Trophoblast cell (in vitro differentiated cells and primary cell): ENCODE data around the gene NBPF1.
"Not testable (repeated sequence)": the region's sequence is repeated elsewhere in the genome, so short reads cannot be mapped to it uniquely, and the experiment has no call there.

Experiments
- DNase-seq, 2 donors: peaks; one replicate each; pipeline ENCODE4 v3.0.0-alpha.2; 2016
- H2AFZ ChIP-seq: 2 replicates; pipeline ENCODE4 v1.6.1; 2013; ENCODE audit warnings: low read length, moderate library complexity, mild to moderate bottlenecking; ENCODE audit not compliant: insufficient read depth, poor library complexity
- H2AK5ac ChIP-seq: 2 replicates; pipeline ENCODE4 v1.6.1; 2013; ENCODE audit warnings: mild to moderate bottlenecking, low read length
- H2BK120ac ChIP-seq: 2 replicates; pipeline ENCODE4 v1.6.1; 2013; ENCODE audit warnings: low read length, mild to moderate bottlenecking, moderate library complexity; ENCODE audit not compliant: insufficient read depth, poor library complexity
- H2BK12ac ChIP-seq: 2 replicates; pipeline ENCODE4 v1.6.1; 2013; ENCODE audit warnings: mild to moderate bottlenecking, low read length, moderate library complexity
- H2BK5ac ChIP-seq: 2 replicates; pipeline ENCODE4 v1.6.1; 2013; ENCODE audit warnings: low read length, low read depth, moderate library complexity, mild to moderate bottlenecking; ENCODE audit not compliant: poor library complexity
- H3K14ac ChIP-seq: 2 replicates; pipeline ENCODE4 v1.6.1; 2013; ENCODE audit warnings: mild to moderate bottlenecking, low read length
- H3K18ac ChIP-seq: 2 replicates; pipeline ENCODE4 v1.6.1; 2013; ENCODE audit warnings: mild to moderate bottlenecking, low read length
- H3K23ac ChIP-seq: 2 replicates; pipeline ENCODE4 v1.6.1; 2013; ENCODE audit warnings: low read length
- H3K27ac ChIP-seq: 2 replicates; pipeline ENCODE4 v1.5.1; 2013; ENCODE audit warnings: low read depth, mild to moderate bottlenecking, inconsistent platforms, low read length, moderate library complexity
- H3K27me3 ChIP-seq: 2 replicates; pipeline ENCODE4 v1.6.1; 2013; ENCODE audit warnings: inconsistent platforms, mild to moderate bottlenecking, low read length, moderate library complexity; ENCODE audit not compliant: insufficient read depth
- H3K36me3 ChIP-seq, 2 experiments: 1 replicate in 1 of 2; 2 replicates in 1 of 2; pipeline ENCODE4 v1.6.1; 2013; ENCODE audit warnings: low read length in 2 of 2, mild to moderate bottlenecking in 2 of 2, moderate library complexity in 1 of 2; ENCODE audit not compliant: insufficient read depth in 2 of 2, control insufficient read depth in 1 of 2
- H3K4ac ChIP-seq: 2 replicates; pipeline ENCODE4 v1.6.1; 2013; ENCODE audit warnings: low read depth, mild to moderate bottlenecking, low read length, moderate library complexity
- H3K4me1 ChIP-seq, 2 experiments: 1 replicate in 1 of 2; 2 replicates in 1 of 2; pipeline ENCODE4 v1.6.1; 2013; ENCODE audit warnings: low read length in 2 of 2, mild to moderate bottlenecking in 2 of 2, moderate library complexity in 1 of 2; ENCODE audit not compliant: insufficient read depth in 2 of 2, control insufficient read depth in 1 of 2
- H3K4me2 ChIP-seq: 2 replicates; pipeline ENCODE4 v1.6.1; 2013; ENCODE audit warnings: inconsistent platforms, mild to moderate bottlenecking, low read length, moderate library complexity
- H3K4me3 ChIP-seq: 2 replicates; pipeline ENCODE4 v1.5.1; 2013; ENCODE audit warnings: mild to moderate bottlenecking, low read depth, low read length, inconsistent platforms
- H3K79me1 ChIP-seq: one replicate; pipeline ENCODE4 v1.6.1; 2013; ENCODE audit warnings: low read length
- H3K79me2 ChIP-seq: 2 replicates; pipeline ENCODE4 v1.6.1; 2013; ENCODE audit warnings: low read length, mild to moderate bottlenecking; ENCODE audit not compliant: control insufficient read depth, insufficient read depth, poor library complexity
- H3K9ac ChIP-seq: 2 replicates; pipeline ENCODE4 v1.6.1; 2013; ENCODE audit warnings: mild to moderate bottlenecking, low read length
- H3K9me3 ChIP-seq: 2 replicates; pipeline ENCODE4 v1.6.1; 2013; ENCODE audit warnings: low read depth, mild to moderate bottlenecking, control low read depth, inconsistent platforms, low read length; ENCODE audit not compliant: insufficient read depth
- H4K12ac ChIP-seq: 2 replicates; pipeline ENCODE4 v1.6.1; 2013; ENCODE audit warnings: low read depth, mild to moderate bottlenecking, low read length, moderate library complexity
- H4K8ac ChIP-seq: 2 replicates; pipeline ENCODE4 v1.6.1; 2013; ENCODE audit warnings: low read depth, mild to moderate bottlenecking, low read length, moderate library complexity
- H4K91ac ChIP-seq: one replicate; pipeline ENCODE4 v1.6.1; 2013; ENCODE audit warnings: low read depth, mild to moderate bottlenecking, low read length, moderate library complexity
- WGBS: extraction: QIAGEN DNeasy Blood & Tissue Kit; methylation state at CpG from one replicate; pipeline ENCODE4 v1.1.7; 2013; ENCODE audit warnings: missing lambda C conversion rate; ENCODE audit not compliant: insufficient read length, insufficient coverage; ENCODE audit errors: extremely low coverage; 5-methylcytosine and 5-hydroxymethylcytosine counted together

NBPF1 gene

DNA sequence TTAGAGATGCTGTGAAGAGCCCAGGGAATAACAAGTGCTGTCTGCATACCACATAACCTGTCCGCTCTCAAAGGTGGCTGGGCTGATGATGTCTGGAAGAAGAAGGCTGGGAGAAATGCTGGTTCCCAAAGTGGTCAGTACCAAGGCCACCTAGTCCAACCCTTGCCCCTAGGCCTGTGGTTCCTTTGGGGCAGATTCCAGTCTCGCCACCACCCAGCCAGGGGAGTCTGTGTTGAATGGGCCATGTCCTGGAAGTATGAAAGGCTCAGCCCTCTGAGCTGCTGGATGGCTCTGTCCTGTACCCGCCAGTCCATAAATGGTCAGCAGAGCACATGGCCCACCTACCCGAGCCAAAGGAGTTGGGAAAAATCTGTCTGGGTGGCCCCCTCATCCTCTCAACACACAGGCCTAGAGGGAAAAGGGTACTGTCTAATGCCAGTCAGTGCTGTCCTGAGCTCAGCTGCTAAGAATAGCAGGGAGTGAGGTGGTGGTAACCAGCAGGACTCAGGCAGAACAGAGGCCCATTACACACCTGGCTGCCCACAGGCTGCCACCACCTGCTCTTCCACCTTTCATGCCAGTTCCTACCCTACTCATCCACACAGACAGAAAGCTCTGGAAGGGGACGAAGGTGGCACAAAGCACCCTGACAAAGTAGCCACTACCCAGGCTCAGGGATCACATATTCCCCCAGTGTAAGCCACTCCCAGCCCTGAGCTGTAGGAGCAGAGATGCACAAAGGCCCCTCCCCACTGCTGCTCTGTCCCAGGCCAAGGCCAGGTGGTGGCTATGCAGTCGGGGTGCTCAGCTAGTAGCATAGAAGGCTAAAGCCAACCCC, 24.8 kb upstream of the NBPF1 start:
- not testable (repeated sequence) for H3K79me2 ChIP-seq, H3K4me1 ChIP-seq, H2AFZ ChIP-seq, H3K23ac ChIP-seq, H3K4ac ChIP-seq, H3K9me3 ChIP-seq, DNase-seq, H3K27me3 ChIP-seq, H2BK120ac ChIP-seq, H3K9ac ChIP-seq, H3K36me3 ChIP-seq, H4K8ac ChIP-seq, H2BK5ac ChIP-seq, H2AK5ac ChIP-seq, H4K91ac ChIP-seq, H3K18ac ChIP-seq, H4K12ac ChIP-seq, H3K14ac ChIP-seq, H2BK12ac ChIP-seq, H3K27ac ChIP-seq, H3K79me1 ChIP-seq, H3K4me2 ChIP-seq
- peak overlapping the region; percentile 55 for H3K4me3 ChIP-seq
- WGBS: no CpG with 5 or more reads among the region's 6 CpGs

GRCh38 chr1:16636551-16637195, 23.3 kb upstream of the NBPF1 start:
- not testable (repeated sequence) for H2AFZ ChIP-seq, H3K9me3 ChIP-seq, H3K79me1 ChIP-seq, H3K9ac ChIP-seq, H3K4me1 ChIP-seq, H2BK5ac ChIP-seq, H3K4me2 ChIP-seq, H3K27ac ChIP-seq, H2AK5ac ChIP-seq, H4K91ac ChIP-seq, H2BK120ac ChIP-seq, H3K4ac ChIP-seq, DNase-seq, H3K23ac ChIP-seq, H3K27me3 ChIP-seq, H4K8ac ChIP-seq, H2BK12ac ChIP-seq, H3K79me2 ChIP-seq, H3K4me3 ChIP-seq, H4K12ac ChIP-seq, H3K14ac ChIP-seq
- H3K36me3 ChIP-seq: peaks cover 15 to 20% of the 10 kb centered on the region in 2 experiments
- H3K18ac ChIP-seq: peak overlapping the region; percentile 37
- no CpG with 5 or more reads among the region's 10 CpGs for WGBS

DNA sequence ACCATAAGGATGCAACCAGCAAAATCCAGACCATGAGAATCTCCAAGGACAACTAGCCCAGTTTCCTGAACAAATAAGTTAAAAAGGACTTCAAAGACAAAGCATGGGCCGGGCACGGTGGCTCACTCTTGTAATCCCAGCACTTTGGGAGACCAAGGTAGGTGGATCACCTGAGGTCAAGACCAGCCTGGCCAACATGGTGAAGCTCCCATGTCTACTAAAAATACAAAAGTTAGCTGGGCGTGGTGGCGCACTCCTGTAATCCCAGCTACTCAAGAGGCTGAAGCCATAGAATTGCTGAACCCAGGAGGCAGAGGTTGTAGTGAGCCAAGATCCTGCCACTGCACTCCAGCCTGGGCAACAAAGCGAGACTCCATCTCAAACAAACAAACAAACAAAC, 22.6 kb upstream of the NBPF1 start:
- H3K27ac ChIP-seq, H2BK120ac ChIP-seq, H2BK12ac ChIP-seq, H3K14ac ChIP-seq, H2AFZ ChIP-seq, H4K8ac ChIP-seq, H3K23ac ChIP-seq, H3K27me3 ChIP-seq, H3K9me3 ChIP-seq, H3K79me1 ChIP-seq, H3K4me2 ChIP-seq, H4K91ac ChIP-seq, H3K9ac ChIP-seq, H4K12ac ChIP-seq, H3K4me3 ChIP-seq, H3K18ac ChIP-seq, H3K4ac ChIP-seq, H3K4me1 ChIP-seq, H2AK5ac ChIP-seq, DNase-seq, H2BK5ac ChIP-seq, H3K79me2 ChIP-seq: not testable (repeated sequence)
- H3K36me3 ChIP-seq: peaks cover 22 to 27% of the 10 kb centered on the region in 2 experiments
- no CpG with 5 or more reads among the region's 5 CpGs for WGBS

- no CpG with 5 or more reads among the region's 6 CpGs for WGBS
- not testable (repeated sequence) for H3K9ac ChIP-seq
Observed at GRCh38 chr1:16633540-16634282, 20.3 kb upstream of the NBPF1 start.

More at GRCh38 chr1:16633540-16634282, 20.3 kb upstream of the NBPF1 start:
- H3K4me2 ChIP-seq, H3K79me1 ChIP-seq, H3K14ac ChIP-seq, H3K23ac ChIP-seq, H3K4me3 ChIP-seq, H4K12ac ChIP-seq, H3K18ac ChIP-seq, H2BK120ac ChIP-seq, H3K27ac ChIP-seq, H3K27me3 ChIP-seq, H3K9me3 ChIP-seq, H4K8ac ChIP-seq, H2BK12ac ChIP-seq, H2BK5ac ChIP-seq, H3K4me1 ChIP-seq, DNase-seq, H3K79me2 ChIP-seq, H3K4ac ChIP-seq, H2AK5ac ChIP-seq, H2AFZ ChIP-seq, H4K91ac ChIP-seq: not testable (repeated sequence)
- peaks cover 41 to 42% of the 10 kb centered on the region in 2 experiments for H3K36me3 ChIP-seq
